ENCODE results near the gene MLN.

The MLN gene

GRCh38 chr6:33744895-33745546 is 58.8 kb downstream of the MLN start:
- peak overlapping the region; percentile 15 for H2BK5ac ChIP-seq (ENCODE audit: low read length)
- DNase-seq: no peak
- no CpG with 5 or more reads among the region's 13 CpGs for WGBS (ENCODE audit: extremely low coverage, insufficient coverage, low lambda C conversion rate)
- no peak overlapping the region for H3K4me2 ChIP-seq (ENCODE audit: low read length)
- H3K27me3 ChIP-seq (ENCODE audit: insufficient read depth, low read length, poor library complexity): no peaks in the 10 kb centered on the region
- H3K56ac ChIP-seq (ENCODE audit: low read length): peak overlapping the region; percentile 56
- H3K18ac ChIP-seq (ENCODE audit: low read length): peak overlapping the region; percentile 7
- no peak overlapping the region for H2BK120ac ChIP-seq (ENCODE audit: low read depth, low read length)
- peak overlapping the region; percentile 21 for H3K4ac ChIP-seq (ENCODE audit: low read depth, low read length)
- H3K4me3 ChIP-seq (ENCODE audit: low read length): no peak overlapping the region
- no peaks in the 10 kb centered on the region for H3K36me3 ChIP-seq (ENCODE audit: control insufficient read depth, insufficient read depth, low read length)
- H4K5ac ChIP-seq (ENCODE audit: low read length): no peak overlapping the region
- no peaks in the 10 kb centered on the region for H3K79me1 ChIP-seq (ENCODE audit: low read length)
- H3K9ac ChIP-seq (ENCODE audit: low read length): peak overlapping the region; percentile 5
- H3K27ac ChIP-seq (ENCODE audit: low read depth, low read length): no peak overlapping the region
- no peak overlapping the region for H2BK15ac ChIP-seq (replicated peaks; ENCODE audit: low read depth)
- H4K8ac ChIP-seq (ENCODE audit: low read depth, low read length): no peak overlapping the region
- H3K4me1 ChIP-seq (ENCODE audit: control insufficient read depth, low read depth, low read length): peaks cover 8% of the 10 kb centered on the region
- no peak overlapping the region for H2AK5ac ChIP-seq (ENCODE audit: low read length)
- no peak overlapping the region for H3K23ac ChIP-seq (ENCODE audit: low read length)
- no peaks in the 10 kb centered on the region for H3K79me2 ChIP-seq (ENCODE audit: control insufficient read depth, insufficient read depth, low read length)
